ENCODE data around the gene SLC9C2. TPM values are rescaled to one million over a fixed set of nuclear protein-coding genes. Genes with fewer than 3 reads are reported as not detected.

The SLC9C2 gene
- polyA plus RNA-seq, 1 of the 3 experiments (the other 2 are of a cell fraction): not detected

GRCh38 chr1:173459885-173460284 is 143.0 kb downstream of the SLC9C2 start:
- Histone ChIP-seq H4K20me1 (ENCODE audit: insufficient read depth) (no peaks in the 10 kb centered on the region), H2AFZ (ENCODE audit: low read depth) (no peak overlapping the region), H3K9ac (no peak overlapping the region), H3K79me2 (ENCODE audit: insufficient read depth) (peaks cover 4% of the 10 kb centered on the region; the same call in 1 of the 2 replicates), H3K9me3 (no peaks in the 10 kb centered on the region; the same call in 1 of the 2 replicates), H3K4me3 (ENCODE audit: low read depth in 2 of 2, low read length in 1 of 2) (no peak overlapping the region), H3K27me3 (ENCODE audit: insufficient read depth) (no peaks in the 10 kb centered on the region), H3F3A (replicated peaks; ENCODE audit: insufficient read depth) (no peaks in the 10 kb centered on the region), H3K36me3 (replicated peaks in 1 of 2; ENCODE audit: control insufficient read depth in 1 of 2, insufficient read depth in 2 of 2, low read length in 1 of 2) (peaks cover 16 to 20% of the 10 kb centered on the region in 2 experiments), H3K4me1 (ENCODE audit: control insufficient read depth in 1 of 2, insufficient read depth in 2 of 2, low read depth in 1 of 2, low read length in 1 of 2) (no peaks in the 10 kb centered on the region), H3K4me2 (no peak overlapping the region), H3K27ac (ENCODE audit: low read depth in 2 of 2, low read length in 1 of 2) (no peak overlapping the region), H3K9me2 (no peaks in the 10 kb centered on the region)
- TF ChIP-seq JUND (IDR thresholded peaks at IDR 0.05) (no peak), PBX3 (IDR thresholded peaks at IDR 0.05) (no peak), YY1 (IDR thresholded peaks at IDR 0.05; ENCODE audit: low read depth) (no peak), MXI1 (IDR thresholded peaks at IDR 0.05; ENCODE audit: low read depth, low read length) (no peak), GABPA (IDR thresholded peaks at IDR 0.05; ENCODE audit: low read depth) (no peak), MEF2A (IDR thresholded peaks at IDR 0.05; ENCODE audit: borderline replicate concordance, low read depth) (no peak), RFX5 (IDR thresholded peaks at IDR 0.05; ENCODE audit: low read length) (no peak), FOSL2 (IDR thresholded peaks at IDR 0.05; ENCODE audit: borderline replicate concordance, low read depth) (no peak), TEAD4 (IDR thresholded peaks at IDR 0.05; ENCODE audit: borderline replicate concordance, insufficient read depth) (no peak), USF1 (IDR thresholded peaks at IDR 0.05; ENCODE audit: borderline replicate concordance, low read depth) (no peak), EP300 (IDR thresholded peaks at IDR 0.05; ENCODE audit: borderline replicate concordance in 1 of 2, low read depth in 1 of 2, low read length in 1 of 2) (no peak)
- TF ChIP-seq, protein P1, sequence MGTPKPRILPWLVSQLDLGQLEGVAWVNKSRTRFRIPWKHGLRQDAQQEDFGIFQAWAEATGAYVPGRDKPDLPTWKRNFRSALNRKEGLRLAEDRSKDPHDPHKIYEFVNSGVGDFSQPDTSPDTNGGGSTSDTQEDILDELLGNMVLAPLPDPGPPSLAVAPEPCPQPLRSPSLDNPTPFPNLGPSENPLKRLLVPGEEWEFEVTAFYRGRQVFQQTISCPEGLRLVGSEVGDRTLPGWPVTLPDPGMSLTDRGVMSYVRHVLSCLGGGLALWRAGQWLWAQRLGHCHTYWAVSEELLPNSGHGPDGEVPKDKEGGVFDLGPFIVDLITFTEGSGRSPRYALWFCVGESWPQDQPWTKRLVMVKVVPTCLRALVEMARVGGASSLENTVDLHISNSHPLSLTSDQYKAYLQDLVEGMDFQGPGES (IDR thresholded peaks at IDR 0.05; ENCODE audit: low read depth, low read length): no peak
- ChIA-PET POLR2A (no interaction called here), CTCF (interaction anchor here (3.1 kb wide), 1 partner anchor 29 kb away, joined by 10 read pairs; no protein-coding TSS in a partner anchor)
- DNase-seq: no peak
- 100% methylated on average over 1 of the region's 4 CpGs for WGBS (ENCODE audit: low lambda C conversion rate)

DNA sequence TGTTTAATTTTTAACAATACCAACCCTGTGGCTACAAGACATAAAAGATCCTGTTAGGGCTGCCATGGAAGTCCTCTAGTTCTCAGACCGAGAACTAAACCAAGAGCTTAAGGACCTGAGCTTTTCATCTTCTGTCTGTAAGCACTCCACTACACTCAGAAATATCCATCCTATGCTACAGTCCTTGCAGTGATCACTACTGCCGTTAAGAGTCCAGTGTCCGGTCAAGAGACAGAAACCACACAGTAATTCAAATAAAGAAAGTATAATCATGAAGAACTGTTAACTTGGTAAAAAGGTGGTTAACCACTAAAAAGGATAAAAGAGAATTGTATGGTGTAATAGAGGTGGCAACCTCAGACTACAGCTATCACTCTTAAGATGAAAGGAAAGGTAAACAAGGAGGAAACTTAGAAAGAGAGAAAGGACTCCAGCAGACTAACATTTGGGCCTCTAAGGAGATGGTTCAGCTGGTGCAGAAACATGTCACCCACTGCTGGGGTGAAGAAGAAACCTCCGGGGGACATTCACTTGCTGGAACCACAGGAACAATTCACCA is 147.8 kb downstream of the SLC9C2 start:
- H3K79me2 ChIP-seq (ENCODE audit: insufficient read depth): no peaks in the 10 kb centered on the region
- no peak overlapping the region for H3K4me3 ChIP-seq (ENCODE audit: low read depth in 2 of 2, low read length in 1 of 2)
- CTCF ChIA-PET: interaction anchor here (0.6 kb wide), 1 partner anchor 93 kb away, joined by 3 read pairs; no protein-coding TSS in a partner anchor

More for the DNA sequence above, 147.8 kb downstream of the SLC9C2 start:
- Histone ChIP-seq H3K27ac (ENCODE audit: low read depth in 2 of 2, low read length in 1 of 2) (no peak overlapping the region), H4K20me1 (ENCODE audit: insufficient read depth) (no peaks in the 10 kb centered on the region), H3K4me2 (no peak overlapping the region), H3K36me3 (replicated peaks in 1 of 2; ENCODE audit: control insufficient read depth in 1 of 2, insufficient read depth in 2 of 2, low read length in 1 of 2) (peaks cover 2 to 21% of the 10 kb centered on the region in 2 experiments), H3K27me3 (ENCODE audit: insufficient read depth) (no peaks in the 10 kb centered on the region), H3K4me1 (ENCODE audit: control insufficient read depth in 1 of 2, insufficient read depth in 2 of 2, low read depth in 1 of 2, low read length in 1 of 2) (no peaks in the 10 kb centered on the region), H2AFZ (ENCODE audit: low read depth) (no peak overlapping the region), H3K9me3 (no peaks in the 10 kb centered on the region), H3F3A (replicated peaks; ENCODE audit: insufficient read depth) (peaks cover 3% of the 10 kb centered on the region), H3K9me2 (no peaks in the 10 kb centered on the region), H3K9ac (no peak overlapping the region)
- TF ChIP-seq EP300 (IDR thresholded peaks at IDR 0.05; ENCODE audit: borderline replicate concordance in 1 of 2, low read depth in 1 of 2, low read length in 1 of 2) (no peak), RXRA (IDR thresholded peaks at IDR 0.05; ENCODE audit: borderline replicate concordance, low read depth) (no peak), GABPA (IDR thresholded peaks at IDR 0.05; ENCODE audit: low read depth) (no peak), ZBTB33 (IDR thresholded peaks at IDR 0.05; ENCODE audit: borderline replicate concordance, low read depth) (no peak), MXI1 (IDR thresholded peaks at IDR 0.05; ENCODE audit: low read depth, low read length) (no peak), YY1 (IDR thresholded peaks at IDR 0.05; ENCODE audit: low read depth) (no peak), FOXJ3 (CRISPR knock-in tag; IDR thresholded peaks at IDR 0.05) (no peak), GATA2 (CRISPR knock-in tag; IDR thresholded peaks at IDR 0.05) (no peak), TEAD4 (IDR thresholded peaks at IDR 0.05; ENCODE audit: borderline replicate concordance, insufficient read depth) (no peak), ELF1 (IDR thresholded peaks at IDR 0.05) (no peak), TAF1 (IDR thresholded peaks at IDR 0.05; ENCODE audit: borderline replicate concordance, low read depth, low read length) (no peak)
- TF ChIP-seq, protein P2, sequence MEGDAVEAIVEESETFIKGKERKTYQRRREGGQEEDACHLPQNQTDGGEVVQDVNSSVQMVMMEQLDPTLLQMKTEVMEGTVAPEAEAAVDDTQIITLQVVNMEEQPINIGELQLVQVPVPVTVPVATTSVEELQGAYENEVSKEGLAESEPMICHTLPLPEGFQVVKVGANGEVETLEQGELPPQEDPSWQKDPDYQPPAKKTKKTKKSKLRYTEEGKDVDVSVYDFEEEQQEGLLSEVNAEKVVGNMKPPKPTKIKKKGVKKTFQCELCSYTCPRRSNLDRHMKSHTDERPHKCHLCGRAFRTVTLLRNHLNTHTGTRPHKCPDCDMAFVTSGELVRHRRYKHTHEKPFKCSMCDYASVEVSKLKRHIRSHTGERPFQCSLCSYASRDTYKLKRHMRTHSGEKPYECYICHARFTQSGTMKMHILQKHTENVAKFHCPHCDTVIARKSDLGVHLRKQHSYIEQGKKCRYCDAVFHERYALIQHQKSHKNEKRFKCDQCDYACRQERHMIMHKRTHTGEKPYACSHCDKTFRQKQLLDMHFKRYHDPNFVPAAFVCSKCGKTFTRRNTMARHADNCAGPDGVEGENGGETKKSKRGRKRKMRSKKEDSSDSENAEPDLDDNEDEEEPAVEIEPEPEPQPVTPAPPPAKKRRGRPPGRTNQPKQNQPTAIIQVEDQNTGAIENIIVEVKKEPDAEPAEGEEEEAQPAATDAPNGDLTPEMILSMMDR (IDR thresholded peaks at IDR 0.05): no peak
- POLR2A ChIA-PET: no interaction called here
- DNase-seq: no peak
- WGBS (ENCODE audit: low lambda C conversion rate): 95% methylated on average over 4 of the region's 4 CpGs

Data from SK-N-SH (cell line).